Mucosa of descending colon (tissue), 3 donors: ENCODE measurements around the gene HINT1. TPM values are rescaled to one million over a fixed set of nuclear protein-coding genes. Genes with fewer than 3 reads are reported as not detected.

ENCODE experiments used
- ATAC-seq: fragments of 200-7000 bp; cut with Tn5 transposase; one replicate; pipeline ENCODE4 v1.9.1; 2020; ENCODE audit warnings: mild to moderate bottlenecking, moderate library complexity
- DNase-seq, 3 donors: peaks; one replicate each; pipeline ENCODE4 v3.0.0-alpha.2; 2020
- H3K36me3 ChIP-seq: fragments of 200-600 bp; one replicate; pipeline ENCODE4 v1.8.0; 2021; ENCODE audit warnings: low read depth, mild to moderate bottlenecking
- H3K4me1 ChIP-seq: fragments of 200-600 bp; one replicate; pipeline ENCODE4 v1.8.0; 2021; ENCODE audit warnings: low read depth, mild to moderate bottlenecking
- H3K4me3 ChIP-seq: fragments of 200-600 bp; one replicate; pipeline ENCODE4 v1.8.0; 2021; ENCODE audit warnings: mild to moderate bottlenecking
- H3K9me3 ChIP-seq: fragments of 200-600 bp; one replicate; pipeline ENCODE4 v1.8.0; 2021; ENCODE audit warnings: mild to moderate bottlenecking
- CTCF ChIP-seq: fragments of 200-600 bp; IDR thresholded peaks from one replicate; pipeline ENCODE4 v1.8.0; 2022; ENCODE audit warnings: antibody characterized with exemption, mild to moderate bottlenecking
- intact Hi-C, 2 donors: fragments of 100-400 bp; cut with DNase I in 1 of 2; cut with micrococcal nuclease in 1 of 2; formaldehyde crosslinking; loops; one replicate each; pipeline versions ENCODE4 v1.11.0 to v1.11.1; 2022; cut with DNase I, micrococcal nuclease
- long read RNA-seq, 2 donors: library from polyadenylated mRNA; unstranded; transcript quantifications; one replicate each; pipeline ENCODE4 v2.0.0, GENCODE V29; 2019 to 2021
- total RNA-seq, 3 donors: library from RNA; stranded (reverse); fragmentation: NEBNext Ultra II Directional in 2 of 3; extraction: Animal tissue kit (Norgen Biotek cat#: 25700) in 2 of 3; gene quantifications; one replicate each; pipeline versions ENCODE4 v1.2.1 to v1.2.4, GENCODE V29; 2021 to 2023
- donor health status: DM: no; HTN: no; CAD: no; lungs with moderate emphysema.
- donor health status: DM: no; HTN: no; CAD: no.
- donor health status: DM: no; HTN: yes; CAD: no.

Gene HINT1
- total RNA-seq, result 100 to 1,000 TPM; 223 to 289 (median 275) TPM
- long read RNA-seq, donor 1, transcript HINT1-204 (2 exons, 681 nt), result minor isoform, 5 of 181 reads
- long read RNA-seq, donor 1, transcript HINT1-201 (3 exons, 1,081 nt), result major isoform, 163 of 181 reads
- long read RNA-seq, donor 1, partial matches to known transcripts, result 0 of 181 reads
- long read RNA-seq, donor 1, other reads (novel, unspliced or antisense), result 4 of 181 reads
- long read RNA-seq, donor 2, transcript HINT1-206 (4 exons, 825 nt), result minor isoform, 5 of 329 reads
- long read RNA-seq, donor 2, transcript HINT1-201 (3 exons, 1,081 nt), result major isoform, 310 of 329 reads
- long read RNA-seq, donor 2, partial matches to known transcripts, result 0 of 329 reads
- long read RNA-seq, donor 2, other reads (novel, unspliced or antisense), result 10 of 329 reads

GRCh38 chr5:131165119-131165727 lies at the start of gene HINT1:
Gene HINT1 (minus strand): TSS chr5:131165256. CDS start chr5:131165205, 51 bp downstream.
- DNase-seq (peak; percentile 96 to 97 (median 97)), ATAC-seq (peak; percentile 92)
- Histone ChIP-seq H3K4me3 (peak within 1 kb of the TSS; percentile 71), H3K36me3 (no peaks in the 10 kb centered on the region), H3K9me3 (no peaks in the 10 kb centered on the region), H3K4me1 (peaks cover 3% of the 10 kb centered on the region)
- intact Hi-C loops, result loop anchor here (2.0 to 10.0 kb wide), 3 partner anchors 60 to 220 kb away; partner anchors contain the start of gene CDC42SE2 (in 2 of the 2)
- TF ChIP-seq CTCF, result peak; percentile 10

GRCh38 chr5:131214609-131215227 lies 49.7 kb upstream of the HINT1 start:
- no peak for TF ChIP-seq CTCF
- intact Hi-C loops, result no loop called here
- DNase-seq (no peak), ATAC-seq (no peak)
- no peaks in the 10 kb centered on the region for H3K4me1 ChIP-seq
- no peaks in the 10 kb centered on the region for H3K36me3 ChIP-seq
- H3K4me3 ChIP-seq, result no peak overlapping the region
- no peaks in the 10 kb centered on the region for H3K9me3 ChIP-seq

- DNase-seq (no peak), ATAC-seq (peak; percentile 32)
- H3K36me3 ChIP-seq, result no peaks in the 10 kb centered on the region
- H3K9me3 ChIP-seq, result no peaks in the 10 kb centered on the region
- no peak for TF ChIP-seq CTCF
- intact Hi-C loops, result no loop called here
- H3K4me3 ChIP-seq, result no peak overlapping the region
- H3K4me1 ChIP-seq, result peaks cover 7% of the 10 kb centered on the region
These were observed 47.5 kb upstream of the HINT1 start for GRCh38 chr5:131212471-131213021.

GRCh38 chr5:131211669-131212068 lies 46.6 kb upstream of the HINT1 start:
- H3K36me3 ChIP-seq, result no peaks in the 10 kb centered on the region
- H3K9me3 ChIP-seq, result no peaks in the 10 kb centered on the region
- intact Hi-C loops, result no loop called here
- no peak overlapping the region for H3K4me3 ChIP-seq
- DNase-seq (no peak), ATAC-seq (no peak)
- peaks cover 9% of the 10 kb centered on the region for H3K4me1 ChIP-seq
- TF ChIP-seq CTCF, result no peak

GRCh38 chr5:131210151-131210510 lies 45.1 kb upstream of the HINT1 start:
- H3K4me3 ChIP-seq, result no peak overlapping the region

More at GRCh38 chr5:131210151-131210510, 45.1 kb upstream of the HINT1 start:
- ATAC-seq, result peak; percentile 36
- DNase-seq, result no peak
- Histone ChIP-seq H3K9me3 (no peaks in the 10 kb centered on the region), H3K36me3 (no peaks in the 10 kb centered on the region), H3K4me1 (peaks cover 21% of the 10 kb centered on the region)
- TF ChIP-seq CTCF, result no peak
- intact Hi-C loops, result no loop called here
